Testis (tissue), 2 donors: ENCODE data around the gene ARHGEF37.

Experiments used
- POLR2A ChIP-seq: fragments of 450-650 bp; IDR thresholded peaks from one replicate; pipeline ENCODE4 v1.6.1; 2017; ENCODE audit warnings: antibody characterized with exemption, mild to moderate bottlenecking, moderate library complexity
- TF ChIP-seq, protein P1 (sequence below), 3 experiments: fragments of 450-650 bp in 2 of 3; fragments of 200-600 bp in 1 of 3; sonication (generic) in 1 of 3; IDR thresholded peaks; one replicate each; pipeline ENCODE4 v1.5.1; 2016 to 2019; ENCODE audit warnings: antibody characterized with exemption in 3 of 3, mild to moderate bottlenecking in 2 of 3, moderate library complexity in 1 of 3

DNA sequence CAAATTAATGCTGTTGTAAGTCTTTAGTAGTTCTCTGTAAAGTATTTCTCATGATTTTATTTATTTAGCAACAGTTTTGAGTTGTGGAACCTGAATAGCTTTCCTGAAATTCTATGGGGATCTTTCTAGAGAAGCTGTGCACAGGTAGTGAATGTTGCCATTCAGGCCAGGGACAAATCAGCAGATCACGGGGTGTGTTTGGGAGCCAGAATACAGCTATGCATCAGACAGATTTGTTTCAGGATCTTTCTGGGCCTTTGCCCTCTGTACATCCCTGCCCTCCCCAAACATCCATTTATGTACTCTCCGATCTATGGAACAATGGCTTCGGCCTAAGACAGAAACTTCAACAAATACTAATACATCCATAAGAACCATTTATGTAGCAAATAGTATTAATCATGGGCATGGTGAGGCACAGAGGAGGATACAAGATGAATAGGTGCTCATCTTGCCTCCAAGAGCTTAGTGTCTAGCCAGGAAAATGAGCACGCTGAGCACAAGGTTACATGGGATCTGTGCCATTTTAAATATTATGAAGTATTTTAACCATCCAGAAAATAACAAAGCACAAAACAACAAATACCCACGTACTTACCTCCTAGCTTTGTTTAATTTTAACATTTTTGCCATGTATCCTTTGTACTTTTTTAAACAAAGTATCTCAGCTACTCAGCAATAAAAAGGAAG, 13.1 kb downstream of the ARHGEF37 start:
- no peak for TF ChIP-seq POLR2A
- TF ChIP-seq, protein P1, sequence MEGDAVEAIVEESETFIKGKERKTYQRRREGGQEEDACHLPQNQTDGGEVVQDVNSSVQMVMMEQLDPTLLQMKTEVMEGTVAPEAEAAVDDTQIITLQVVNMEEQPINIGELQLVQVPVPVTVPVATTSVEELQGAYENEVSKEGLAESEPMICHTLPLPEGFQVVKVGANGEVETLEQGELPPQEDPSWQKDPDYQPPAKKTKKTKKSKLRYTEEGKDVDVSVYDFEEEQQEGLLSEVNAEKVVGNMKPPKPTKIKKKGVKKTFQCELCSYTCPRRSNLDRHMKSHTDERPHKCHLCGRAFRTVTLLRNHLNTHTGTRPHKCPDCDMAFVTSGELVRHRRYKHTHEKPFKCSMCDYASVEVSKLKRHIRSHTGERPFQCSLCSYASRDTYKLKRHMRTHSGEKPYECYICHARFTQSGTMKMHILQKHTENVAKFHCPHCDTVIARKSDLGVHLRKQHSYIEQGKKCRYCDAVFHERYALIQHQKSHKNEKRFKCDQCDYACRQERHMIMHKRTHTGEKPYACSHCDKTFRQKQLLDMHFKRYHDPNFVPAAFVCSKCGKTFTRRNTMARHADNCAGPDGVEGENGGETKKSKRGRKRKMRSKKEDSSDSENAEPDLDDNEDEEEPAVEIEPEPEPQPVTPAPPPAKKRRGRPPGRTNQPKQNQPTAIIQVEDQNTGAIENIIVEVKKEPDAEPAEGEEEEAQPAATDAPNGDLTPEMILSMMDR (IDR thresholded peaks at IDR 0.05): no peak
